ENCODE measurements around the gene FAT1.

- no peak for TF ChIP-seq TAF15 (IDR thresholded peaks at IDR 0.05; ENCODE audit: low read depth, low read length)
- TF ChIP-seq UBTF (IDR thresholded peaks at IDR 0.05; ENCODE audit: borderline replicate concordance in 1 of 2, low read depth in 2 of 2, low read length in 2 of 2): no peak
- TF ChIP-seq ATF6 (CRISPR knock-in tag; IDR thresholded peaks at IDR 0.05): no peak
- TF ChIP-seq ZFPM2 (CRISPR knock-in tag; IDR thresholded peaks at IDR 0.05): no peak
- TF ChIP-seq CTCF (IDR thresholded peaks at IDR 0.05 in 2 of 3, conservative IDR thresholded peaks at IDR 0.05 in 1 of 3; ENCODE audit: insufficient read depth in 2 of 3, low read depth in 1 of 3, low read length in 3 of 3): no peak
Measured at GRCh38 chr4:186580669-186581068, 143.0 kb downstream of the FAT1 start.
